ENCODE results near the gene ANGPTL8. TPM values are rescaled to one million over a fixed set of nuclear protein-coding genes. Genes with fewer than 3 reads are reported as not detected.

ANGPTL8 gene
- total and polyA plus RNA-seq, 2 donors (not counting 3 experiments of a cell fraction or from before 2014, with no cell fraction given), result not detected

GRCh38 chr19:11200015-11200574, 39.3 kb upstream of the ANGPTL8 start:
- H3K9ac ChIP-seq (replicated peaks; ENCODE audit: extremely low read depth, insufficient read depth, low read length), result no peak overlapping the region
- peaks cover 21% of the 10 kb centered on the region for H3K4me1 ChIP-seq (ENCODE audit: control insufficient read depth, extremely low read depth, insufficient read depth, low read length)
- BruUV-seq (replicated peaks), result no TSS peak
- no peak overlapping the region for H2AFZ ChIP-seq (ENCODE audit: low read depth, low read length)
- POLR2A ChIA-PET, result no interaction called here
- peaks cover 18% of the 10 kb centered on the region for H3K79me2 ChIP-seq (ENCODE audit: control insufficient read depth, insufficient read depth, low read length)
- H3K4me2 ChIP-seq (ENCODE audit: insufficient read depth, low read length), result no peak overlapping the region
- FAIRE-seq, result no peak
- no peaks in the 10 kb centered on the region for H3K27me3 ChIP-seq (ENCODE audit: control insufficient read depth in 2 of 2, insufficient read depth in 2 of 2, low read length in 2 of 2)
- no peaks in the 10 kb centered on the region for H3K9me1 ChIP-seq (replicated peaks; ENCODE audit: control insufficient read depth, extremely low read depth, insufficient read depth, low read length)
- H4K20me1 ChIP-seq (replicated peaks; ENCODE audit: control insufficient read depth, extremely low read depth, insufficient read depth, low read length), result no peaks in the 10 kb centered on the region
- H3K36me3 ChIP-seq (ENCODE audit: control insufficient read depth in 2 of 2, extremely low read depth in 1 of 2, insufficient read depth in 2 of 2, low read length in 2 of 2), result peaks cover 5 to 33% of the 10 kb centered on the region in 2 experiments
- no peaks in the 10 kb centered on the region for H3K9me3 ChIP-seq (replicated peaks; ENCODE audit: control insufficient read depth, insufficient read depth, low read length)
- no peak overlapping the region for H3K4me3 ChIP-seq (replicated peaks in 1 of 3; ENCODE audit: insufficient read depth in 1 of 3, low read depth in 1 of 3, low read length in 3 of 3)
- CTCF ChIA-PET, result no interaction called here
- TF ChIP-seq POLR2AphosphoS5 (IDR thresholded peaks at IDR 0.05; ENCODE audit: insufficient read depth, low read depth, low read length) (no peak), JUN (IDR thresholded peaks at IDR 0.05; ENCODE audit: borderline replicate concordance, insufficient read depth, insufficient read length, low read depth) (no peak), CTCF (IDR thresholded peaks at IDR 0.05; ENCODE audit: extremely low read depth in 1 of 2, insufficient read depth in 1 of 2, low read depth in 1 of 2, low read length in 2 of 2) (no peak), FOS (IDR thresholded peaks at IDR 0.05; ENCODE audit: borderline replicate concordance, insufficient read depth, low read length) (no peak), MAX (IDR thresholded peaks at IDR 0.05; ENCODE audit: insufficient read depth, insufficient read length) (no peak), MYC (IDR thresholded peaks at IDR 0.05; ENCODE audit: low read depth, low read length) (no peak), GATA2 (IDR thresholded peaks at IDR 0.05; ENCODE audit: insufficient read depth, insufficient read length, low read depth, low read length) (no peak), POLR2A (IDR thresholded peaks at IDR 0.05; ENCODE audit: low read depth, low read length) (no peak), EZH2 (IDR thresholded peaks at IDR 0.05; ENCODE audit: borderline replicate concordance, low read depth, low read length, severe bottlenecking) (no peak)
- no peak for DNase-seq (ENCODE audit: low read depth, low spot score)
- H3K27ac ChIP-seq (ENCODE audit: insufficient read depth, low read depth, low read length), result no peak overlapping the region
- dilution Hi-C loops (cut with MboI; ENCODE audit: extremely low pct_ligation_motif_present, low sequenced_read_pairs), result no loop called here
- intact Hi-C loops (cut with micrococcal nuclease), result loop anchor here (5.0 kb wide), 1 partner anchor 263 kb away; no protein-coding TSS in a partner anchor
